Small intestine (tissue), 7 donors: ENCODE measurements around the gene CAMTA1. TPM values are rescaled to one million over a fixed set of nuclear protein-coding genes. Genes with fewer than 3 reads are reported as not detected.

ENCODE experiments used
- DNase-seq, 2 donors: peaks; one replicate each; pipeline versions ENCODE4 v3.0.0 to v3.0.0-alpha.2; 2013
- FAIRE-seq: peaks from 2 replicates; lab custom pipeline; 2012; peaks lifted over from hg19 to GRCh38; lab: Jason Lieb, UNC
- H3K27ac ChIP-seq, 3 donors: one replicate each; pipeline ENCODE4 v1.5.1; 2013; ENCODE audit warnings: low read length in 2 of 3, mild to moderate bottlenecking in 2 of 3, control low read depth in 1 of 3, inconsistent platforms in 1 of 3, low read depth in 1 of 3, moderate library complexity in 1 of 3
- H3K27me3 ChIP-seq, 3 donors: one replicate each; pipeline ENCODE4 v1.6.1; 2013; ENCODE audit warnings: low read length in 3 of 3, inconsistent platforms in 1 of 3; ENCODE audit not compliant: control insufficient read depth in 3 of 3, insufficient read depth in 3 of 3
- H3K36me3 ChIP-seq, 3 donors: one replicate each; pipeline ENCODE4 v1.6.1; 2013; ENCODE audit warnings: low read length in 3 of 3, inconsistent platforms in 1 of 3, low read depth in 1 of 3, mild to moderate bottlenecking in 1 of 3, moderate library complexity in 1 of 3; ENCODE audit not compliant: control insufficient read depth in 3 of 3, insufficient read depth in 2 of 3
- H3K4me1 ChIP-seq, 3 donors: one replicate each; pipeline ENCODE4 v1.6.1; 2013; ENCODE audit warnings: low read length in 2 of 3, inconsistent platforms in 1 of 3, low read depth in 1 of 3, mild to moderate bottlenecking in 1 of 3, moderate library complexity in 1 of 3; ENCODE audit not compliant: control insufficient read depth in 3 of 3, insufficient read depth in 2 of 3
- H3K4me3 ChIP-seq, 3 donors: one replicate each; pipeline ENCODE4 v1.5.1; 2013; ENCODE audit warnings: low read length in 3 of 3, control low read depth in 1 of 3, inconsistent platforms in 1 of 3, low read depth in 1 of 3, mild to moderate bottlenecking in 1 of 3, moderate library complexity in 1 of 3
- H3K9me3 ChIP-seq, 2 donors: one replicate each; pipeline ENCODE4 v1.6.1; 2013; ENCODE audit warnings: low read depth in 1 of 2, low read length in 1 of 2; ENCODE audit not compliant: control insufficient read depth in 2 of 2, insufficient read depth in 1 of 2
- WGBS, 3 donors: extraction: QIAGEN DNeasy Blood & Tissue Kit; methylation state at CpG; one replicate each; pipeline ENCODE4 v1.1.7; 2013; 5-methylcytosine and 5-hydroxymethylcytosine counted together
- polyA plus RNA-seq, 4 donors: library from polyadenylated mRNA; stranded (reverse) in 3 of 4; unstranded in 1 of 4; fragments of 200-250 nt in 3 of 4; fragments of 120-200 nt in 1 of 4; gene quantifications; one replicate each; pipeline versions ENCODE4 v1.2.1 to v1.2.3, GENCODE V29; 2013
- donor health status: healthy with polysubstance abuse.
- donor health status: control.
- donor health status: control.
- donor health status: Bipolar disorder and iron deficiency.
- donor health status: healthy.

Gene CAMTA1
- polyA plus RNA-seq, 4 donors = 57.6 to 177 (median 147) TPM

DNA sequence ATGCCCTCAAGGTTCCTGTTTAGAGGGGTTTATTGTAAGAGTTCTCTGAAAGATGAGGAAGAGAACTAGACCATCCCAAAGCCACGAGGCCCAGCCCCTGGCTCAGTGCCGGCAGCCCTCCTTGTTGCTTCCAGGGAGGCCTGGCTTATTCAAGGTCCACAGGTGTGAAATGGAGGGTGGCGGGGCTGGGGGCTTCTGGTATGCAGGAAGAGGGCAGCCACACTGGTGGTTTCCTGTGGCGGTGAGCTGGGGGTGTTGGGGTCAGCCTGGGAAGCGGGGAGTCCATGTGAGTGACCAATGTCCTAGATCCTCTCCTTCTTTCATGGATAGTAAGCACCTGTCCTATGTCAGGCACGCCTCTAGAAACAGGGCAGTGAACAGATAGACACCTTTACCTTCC lies 138.2 kb downstream of the CAMTA1 start:
- no peak overlapping the region for H3K4me3 ChIP-seq
- no peaks in the 10 kb centered on the region for H3K36me3 ChIP-seq
- no peak overlapping the region for H3K27ac ChIP-seq
- no peaks in the 10 kb centered on the region for H3K27me3 ChIP-seq
- no peaks in the 10 kb centered on the region for H3K4me1 ChIP-seq
- WGBS, 3 donors = 69 to 86% (median 82%) methylated on average over 6 of the region's 6 CpGs
- peaks cover 0 to 6% of the 10 kb centered on the region in 2 donors for H3K9me3 ChIP-seq
- no peak for DNase-seq
- FAIRE-seq = no peak

DNA sequence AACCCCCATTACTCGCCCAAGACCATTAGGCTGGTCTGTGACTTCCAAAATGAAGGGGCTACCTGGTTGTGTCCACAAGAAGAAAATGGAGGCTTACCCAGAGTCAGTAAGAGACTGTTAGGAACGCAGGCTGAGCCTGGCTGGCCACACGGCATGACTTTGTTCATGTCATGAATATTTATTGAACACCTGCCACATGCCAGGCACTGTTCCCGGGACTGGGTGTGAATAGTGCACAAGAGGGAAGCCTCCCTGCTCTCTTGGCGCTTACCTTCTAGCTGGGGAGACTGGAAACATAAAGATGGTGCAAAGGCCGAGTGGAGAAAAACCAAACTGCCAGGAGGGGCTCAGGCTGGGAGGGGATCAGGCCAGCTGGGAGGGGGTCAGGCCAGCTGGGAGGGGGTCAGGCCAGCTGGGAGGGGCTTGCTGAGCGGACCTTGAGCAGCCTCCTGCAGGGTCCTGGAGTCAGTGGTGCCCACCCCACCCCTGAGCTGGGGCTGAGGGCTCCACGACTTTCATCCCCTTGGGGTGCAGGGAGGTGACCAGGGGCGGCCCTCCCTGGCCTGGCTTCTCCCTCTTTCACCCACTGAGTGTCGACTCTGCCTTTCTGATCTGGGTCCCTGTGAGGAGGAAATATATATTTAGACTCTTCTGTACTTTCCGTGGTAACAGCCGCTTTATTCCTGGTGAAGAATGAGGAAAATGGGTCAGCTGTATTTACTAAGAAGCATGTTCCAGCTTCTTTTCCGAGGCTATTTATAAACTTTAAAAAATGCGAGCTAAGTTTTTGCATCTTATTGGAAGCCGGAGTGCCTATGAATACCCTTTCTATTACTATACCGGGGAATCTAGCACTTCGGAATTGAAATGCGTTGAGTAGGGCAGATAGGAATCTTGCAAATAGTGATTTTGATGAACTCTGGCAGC lies 139.0 kb downstream of the CAMTA1 start:
- peak overlapping the region in 2 of 3 donors; percentile 23 for H3K27ac ChIP-seq
- no peaks in the 10 kb centered on the region for H3K4me1 ChIP-seq
- no peak overlapping the region for H3K4me3 ChIP-seq
- DNase-seq = no peak
- FAIRE-seq = no peak
- WGBS, 3 donors = 68 to 82% (median 80%) methylated on average over 18 of the region's 18 CpGs
- peaks cover 0 to 6% of the 10 kb centered on the region in 2 donors for H3K9me3 ChIP-seq
- H3K36me3 ChIP-seq = no peaks in the 10 kb centered on the region
- no peaks in the 10 kb centered on the region for H3K27me3 ChIP-seq

DNA sequence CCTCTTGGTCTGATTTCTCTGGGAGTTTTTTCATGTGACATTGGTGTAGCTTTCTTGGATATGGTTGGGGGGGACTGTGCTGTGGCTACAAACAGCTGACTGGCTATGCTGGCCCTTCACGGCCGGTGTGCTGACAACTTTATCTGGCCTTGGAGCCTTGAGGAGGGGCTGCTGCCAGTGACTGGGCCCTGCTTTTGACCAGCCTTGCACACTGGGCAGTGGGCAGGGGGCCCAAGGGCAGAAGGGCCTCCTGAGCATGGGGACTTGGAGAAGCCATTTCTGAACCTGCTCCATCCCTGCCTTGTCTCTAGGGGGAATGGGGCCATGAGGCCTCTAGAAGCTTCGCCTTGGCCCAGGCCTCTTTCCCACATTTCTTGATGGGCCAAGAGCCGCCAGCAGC lies 139.6 kb downstream of the CAMTA1 start:
- H3K4me3 ChIP-seq = no peak overlapping the region
- no peaks in the 10 kb centered on the region for H3K36me3 ChIP-seq
- H3K27me3 ChIP-seq = no peaks in the 10 kb centered on the region
- DNase-seq (no peak), FAIRE-seq (no peak)
- WGBS, 3 donors = 85 to 90% (median 86%) methylated on average over 3 to 4 of the region's 4 CpGs
- no peak overlapping the region for H3K27ac ChIP-seq
- no peaks in the 10 kb centered on the region for H3K4me1 ChIP-seq
- H3K9me3 ChIP-seq = peaks cover 0 to 6% of the 10 kb centered on the region in 2 donors

DNA sequence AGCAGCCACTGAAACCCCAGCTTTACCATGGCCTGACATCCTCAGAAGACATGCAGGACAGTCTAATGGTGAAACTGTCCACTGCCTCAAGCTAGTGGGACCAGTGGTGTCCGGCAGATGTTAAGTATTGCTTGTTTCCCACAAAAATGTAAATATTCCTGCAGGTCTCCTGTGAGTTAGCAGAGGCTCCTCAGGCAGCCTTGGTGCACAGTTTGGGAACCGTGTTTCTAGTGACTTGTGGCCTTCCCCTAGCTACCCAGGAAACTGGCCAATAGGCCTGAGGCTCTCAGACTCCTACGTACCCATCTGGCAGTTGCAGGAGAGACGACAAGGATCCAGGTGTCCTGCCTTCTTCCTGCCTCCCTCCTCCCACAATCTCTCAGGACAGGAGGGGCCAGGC lies 142.4 kb downstream of the CAMTA1 start:
- Histone ChIP-seq H3K36me3 (no peaks in the 10 kb centered on the region), H3K4me1 (no peaks in the 10 kb centered on the region), H3K9me3 (no peaks in the 10 kb centered on the region), H3K27me3 (no peaks in the 10 kb centered on the region), H3K27ac (no peak overlapping the region), H3K4me3 (no peak overlapping the region)
- WGBS, 3 donors = 60 to 63% (median 60%) methylated on average over 4 of the region's 4 CpGs
- FAIRE-seq (no peak), DNase-seq (no peak)

DNA sequence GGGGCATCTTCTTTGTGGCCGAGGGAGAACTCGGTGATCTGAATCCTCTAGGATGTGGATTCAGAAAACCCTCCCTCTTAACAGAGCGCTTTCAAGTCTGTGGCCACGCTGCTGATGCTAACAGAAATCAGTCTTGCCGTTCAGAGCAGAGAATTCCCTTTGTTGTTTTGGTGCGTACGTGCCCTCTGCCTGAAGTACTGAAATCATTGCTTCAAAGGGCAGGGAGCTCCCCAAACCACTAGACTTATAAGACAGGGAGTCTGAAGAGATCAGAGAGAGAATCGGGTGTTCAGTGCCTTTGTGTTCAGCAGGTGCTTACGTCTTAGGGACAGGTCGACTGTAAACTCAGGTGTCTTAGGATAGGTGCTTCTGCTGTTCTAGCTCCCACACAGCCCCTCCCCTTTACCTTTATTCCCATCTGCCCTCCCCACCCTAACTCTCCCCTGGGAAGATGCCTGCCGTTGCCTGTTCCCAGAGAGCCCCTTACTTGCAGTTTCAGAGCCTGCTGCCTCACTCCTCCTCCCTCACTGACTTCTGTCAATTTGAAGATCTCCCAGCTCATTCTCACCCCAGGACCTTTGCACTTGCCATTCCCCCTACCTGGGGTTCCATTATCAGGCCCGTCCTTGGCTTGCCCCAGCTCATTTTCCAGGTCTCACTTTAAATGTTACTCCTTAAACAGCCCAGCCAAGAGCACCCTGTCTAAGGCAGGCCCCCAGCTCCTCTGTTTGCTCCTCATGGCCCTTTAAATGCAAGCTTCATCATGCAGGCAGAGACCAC lies 143.0 kb downstream of the CAMTA1 start:
- Histone ChIP-seq H3K27me3 (no peaks in the 10 kb centered on the region), H3K4me1 (no peaks in the 10 kb centered on the region), H3K9me3 (no peaks in the 10 kb centered on the region), H3K4me3 (no peak overlapping the region), H3K36me3 (no peaks in the 10 kb centered on the region), H3K27ac (no peak overlapping the region)
- FAIRE-seq (no peak), DNase-seq (no peak)
- WGBS, 3 donors = 68 to 77% (median 77%) methylated on average over 12 of the region's 12 CpGs

DNA sequence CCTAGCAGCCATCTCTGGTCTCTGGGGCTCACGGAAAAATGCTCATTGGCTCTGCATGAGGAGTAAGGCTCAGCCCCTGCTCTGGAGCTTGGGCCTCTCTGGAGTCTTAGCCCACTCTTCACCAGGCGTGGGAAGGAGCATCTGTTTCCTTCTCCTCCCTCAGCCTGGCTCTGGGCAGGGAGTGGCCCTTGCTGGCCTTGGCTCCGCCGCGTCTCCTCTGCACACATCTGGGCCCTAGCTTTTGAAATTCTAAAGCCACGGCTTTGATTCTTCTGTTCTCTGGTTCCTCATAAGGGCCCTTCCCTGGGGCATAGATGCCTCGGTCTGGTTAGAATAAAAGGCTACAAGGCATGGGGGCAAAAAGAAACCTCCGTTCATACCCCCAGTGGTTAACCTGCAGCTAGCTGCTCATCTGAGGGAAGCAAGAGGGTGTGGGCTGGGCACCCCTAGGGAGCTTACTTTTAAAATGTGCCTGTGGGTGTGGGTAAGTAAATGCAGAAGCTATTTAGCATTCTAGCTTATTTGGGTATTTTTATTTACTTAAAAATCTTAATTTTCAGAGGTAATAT lies 145.6 kb downstream of the CAMTA1 start:
- Histone ChIP-seq H3K4me3 (no peak overlapping the region), H3K9me3 (no peaks in the 10 kb centered on the region), H3K36me3 (no peaks in the 10 kb centered on the region), H3K27me3 (peaks cover 0 to 3% (median 2%) of the 10 kb centered on the region in 3 donors), H3K4me1 (no peaks in the 10 kb centered on the region), H3K27ac (no peak overlapping the region)
- WGBS, 3 donors = 76 to 90% (median 78%) methylated on average over 8 of the region's 8 CpGs
- DNase-seq = no peak
- no peak for FAIRE-seq

DNA sequence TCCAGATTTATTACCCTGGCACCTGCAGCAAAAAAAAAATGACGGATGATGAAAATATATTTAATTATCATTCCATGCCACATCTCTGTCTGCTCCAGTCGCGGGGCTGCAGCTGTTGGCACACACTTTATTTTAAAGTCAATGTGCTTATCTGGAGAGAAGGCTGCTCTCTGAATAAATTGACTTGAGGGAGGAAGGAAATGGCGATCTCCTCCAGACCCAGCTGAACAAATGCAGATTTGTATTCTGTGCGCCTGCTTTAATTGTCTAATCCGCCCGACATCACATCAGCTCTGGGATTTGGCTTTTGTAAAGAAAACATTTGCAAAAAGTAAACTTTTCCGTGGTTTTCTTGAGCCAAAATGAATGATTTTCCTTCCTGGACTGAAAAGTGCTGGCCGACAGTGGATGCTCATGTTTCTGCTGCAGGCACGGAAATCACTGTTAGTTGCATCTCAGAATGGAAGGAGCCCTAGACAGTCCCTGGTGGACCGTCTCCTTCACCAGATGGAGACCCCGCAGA lies 150.2 kb downstream of the CAMTA1 start:
- no peak overlapping the region for H3K27ac ChIP-seq
- no peak overlapping the region for H3K4me3 ChIP-seq
- no peak for DNase-seq
- H3K4me1 ChIP-seq = no peaks in the 10 kb centered on the region
- H3K36me3 ChIP-seq = no peaks in the 10 kb centered on the region
- H3K9me3 ChIP-seq = no peaks in the 10 kb centered on the region
- FAIRE-seq = no peak
- H3K27me3 ChIP-seq = peaks cover 0 to 3% (median 2%) of the 10 kb centered on the region in 3 donors
- 17 to 28% (median 20%) methylated on average over 12 of the region's 12 CpGs for WGBS, 3 donors
